Stomach (tissue), 9 donors: ENCODE data around the gene PCBD1. TPM values are rescaled to one million over a fixed set of nuclear protein-coding genes. Genes with fewer than 3 reads are reported as not detected.

Experiments used
- DNase-seq, 2 donors: peaks; one replicate each; pipeline versions ENCODE4 v3.0.0 to v3.0.0-alpha.2; 2013 to 2019
- H3K27ac ChIP-seq, 5 donors: fragments of 200-600 bp in 4 of 5; sonication (generic) in 4 of 5; one replicate each; pipeline ENCODE4 v1.5.1; 2013 to 2019; ENCODE audit warnings: mild to moderate bottlenecking in 1 of 5, moderate library complexity in 1 of 5
- H3K27me3 ChIP-seq, 3 donors: fragments of 200-600 bp; sonication (generic); one replicate each; pipeline ENCODE4 v1.5.1; 2017 to 2019; ENCODE audit warnings: mixed run types in 1 of 3
- H3K36me3 ChIP-seq, 4 donors: fragments of 200-600 bp; sonication (generic); 1 replicate in 3 of 4; 2 replicates in 1 of 4; pipeline ENCODE4 v1.5.1; 2016 to 2019
- H3K4me1 ChIP-seq, 4 donors: fragments of 200-600 bp; sonication (generic); one replicate each; pipeline ENCODE4 v1.5.1; 2016 to 2019
- H3K4me3 ChIP-seq, 4 donors: fragments of 200-600 bp; sonication (generic) in 3 of 4; one replicate each; pipeline ENCODE4 v1.5.1; 2016 to 2019; ENCODE audit warnings: mild to moderate bottlenecking in 1 of 4
- H3K9me3 ChIP-seq, 4 donors: fragments of 200-600 bp; sonication (generic); one replicate each; pipeline ENCODE4 v1.5.1; 2016 to 2019
- CTCF ChIP-seq, 7 experiments: fragments of 450-650 bp in 4 of 7; fragments of 200-600 bp in 3 of 7; sonication (generic) in 3 of 7; IDR thresholded peaks; one replicate each; pipeline ENCODE4 v1.5.1; 2016 to 2019; ENCODE audit warnings: antibody characterized with exemption in 7 of 7, control low read depth in 2 of 7, mild to moderate bottlenecking in 1 of 7
- EP300 ChIP-seq: sonication (generic); formaldehyde crosslinking; IDR thresholded peaks from one replicate; pipeline ENCODE4 v1.6.1; 2017; ENCODE audit warnings: antibody characterized with exemption
- POLR2A ChIP-seq, 4 donors: fragments of 450-650 bp; IDR thresholded peaks; one replicate each; pipeline ENCODE4 v1.6.1; 2016; ENCODE audit warnings: antibody characterized with exemption in 4 of 4, control low read depth in 2 of 4, mild to moderate bottlenecking in 1 of 4, moderate library complexity in 1 of 4
- POLR2AphosphoS5 ChIP-seq, 3 donors: sonication (generic); formaldehyde crosslinking; IDR thresholded peaks; one replicate each; pipeline ENCODE4 v1.6.1; 2016; ENCODE audit warnings: antibody characterized with exemption in 3 of 3
- WGBS, 5 donors: extraction: QIAGEN DNeasy Blood & Tissue Kit in 3 of 5; methylation state at CpG; one replicate each; pipeline versions ENCODE4 v1.1.5 to v1.1.7; 2013 to 2018; 5-methylcytosine and 5-hydroxymethylcytosine counted together
- intact Hi-C: fragments of 100-400 bp; cut with DNase I; formaldehyde crosslinking; loops from one replicate; pipeline ENCODE4 v1.15.1; 2023; ENCODE audit warnings: low total_unique reads
- polyA plus RNA-seq, 3 donors: library from polyadenylated mRNA; stranded (reverse); fragments of 200-250 nt; gene quantifications; one replicate each; pipeline ENCODE4 v1.2.3, GENCODE V29; 2013
- total RNA-seq, 5 donors: library from RNA; depleted of rRNA; stranded (reverse); fragments of >200 nt; gene quantifications; one replicate each; pipeline versions ENCODE4 v1.1.0 to v1.2.3, GENCODE V29; 2014 to 2016
- donor health status: healthy with polysubstance abuse.
- donor health status: Bipolar disorder and iron deficiency.
- donor health status: healthy.

Gene PCBD1
- total and polyA plus RNA-seq, 8 donors: 29.4 to 130 (median 66.1) TPM

GRCh38 chr10:70890917-70891431 lies 2.6 kb upstream of the PCBD1 start:
- WGBS, 5 donors: 36 to 84% (median 58%) methylated on average over 2 to 7 of the region's 7 CpGs
- no peaks in the 10 kb centered on the region for H3K27me3 ChIP-seq
- TF ChIP-seq POLR2A (IDR thresholded peaks at IDR 0.05): no peak
- no peak for TF ChIP-seq POLR2AphosphoS5 (IDR thresholded peaks at IDR 0.05)
- TF ChIP-seq CTCF (IDR thresholded peaks at IDR 0.05): no peak
- peaks cover 6 to 36% (median 30%) of the 10 kb centered on the region in 4 donors for H3K4me1 ChIP-seq
- DNase-seq: peak; percentile 64 to 77
- no peak overlapping the region for H3K4me3 ChIP-seq
- peaks cover 0 to under 1% (median 0%) of the 10 kb centered on the region in 4 donors for H3K36me3 ChIP-seq
- intact Hi-C loops: no loop called here
- H3K9me3 ChIP-seq: no peaks in the 10 kb centered on the region
- peak overlapping the region in 1 of 5 donors; percentile 26 for H3K27ac ChIP-seq

GRCh38 chr10:70889291-70889690 lies 926 bp upstream of the PCBD1 start:
- H3K27ac ChIP-seq: peak overlapping the region in 1 of 5 donors; percentile 96
- no peak for DNase-seq
- H3K4me1 ChIP-seq: peaks cover 6 to 42% (median 32%) of the 10 kb centered on the region in 4 donors
- H3K27me3 ChIP-seq: no peaks in the 10 kb centered on the region
- TF ChIP-seq CTCF (IDR thresholded peaks at IDR 0.05) (no peak), EP300 (no peak), POLR2AphosphoS5 (IDR thresholded peaks at IDR 0.05) (no peak), POLR2A (IDR thresholded peaks at IDR 0.05) (no peak)
- no peak overlapping the region for H3K4me3 ChIP-seq
- peaks cover 4 to 17% (median 15%) of the 10 kb centered on the region in 4 donors for H3K36me3 ChIP-seq
- intact Hi-C loops: no loop called here
- WGBS, 5 donors: 40 to 63% (median 49%) methylated on average over 3 of the region's 3 CpGs
- H3K9me3 ChIP-seq: no peaks in the 10 kb centered on the region

GRCh38 chr10:70886921-70887665 lies 1.3 kb downstream of the PCBD1 start:
- intact Hi-C loops: no loop called here
- WGBS, 5 donors: 40 to 59% (median 49%) methylated on average over 12 of the region's 12 CpGs
- TF ChIP-seq POLR2AphosphoS5 (IDR thresholded peaks at IDR 0.05) (no peak), EP300 (no peak), CTCF (IDR thresholded peaks at IDR 0.05) (no peak), POLR2A (IDR thresholded peaks at IDR 0.05) (no peak)
- Histone ChIP-seq H3K27me3 (no peaks in the 10 kb centered on the region), H3K4me3 (peak overlapping the region; percentile 77 to 89 (median 85)), H3K36me3 (peaks cover 13 to 39% (median 37%) of the 10 kb centered on the region in 4 donors), H3K27ac (peak overlapping the region; percentile 39 to 96 (median 94)), H3K9me3 (no peaks in the 10 kb centered on the region), H3K4me1 (peaks cover 6 to 42% (median 32%) of the 10 kb centered on the region in 4 donors)
- DNase-seq: no peak

- 71 to 81% (median 75%) methylated on average over 18 of the region's 18 CpGs for WGBS, 5 donors
- peak overlapping the region in 2 of 5 donors; percentile 92 to 96 for H3K27ac ChIP-seq
- H3K9me3 ChIP-seq: no peaks in the 10 kb centered on the region
- no peak for DNase-seq
- intact Hi-C loops: no loop called here
- H3K4me3 ChIP-seq: no peak overlapping the region
- H3K36me3 ChIP-seq: peaks cover 13 to 48% (median 45%) of the 10 kb centered on the region in 4 donors
- peaks cover 6 to 41% (median 31%) of the 10 kb centered on the region in 4 donors for H3K4me1 ChIP-seq
- no peak for TF ChIP-seq POLR2A (IDR thresholded peaks at IDR 0.05)
- no peak for TF ChIP-seq CTCF (IDR thresholded peaks at IDR 0.05)
- TF ChIP-seq EP300: no peak
- TF ChIP-seq POLR2AphosphoS5 (IDR thresholded peaks at IDR 0.05): no peak
- no peaks in the 10 kb centered on the region for H3K27me3 ChIP-seq
These were observed 2.1 kb downstream of the PCBD1 start for GRCh38 chr10:70885931-70886903.
